ENCODE measurements around the gene PPP4R2. TPM values are rescaled to one million over a fixed set of nuclear protein-coding genes. Genes with fewer than 3 reads are reported as not detected.

PPP4R2 gene
- total and polyA plus RNA-seq, 2 of the 8 experiments (the other 6 are each of a cell fraction or from before 2014, with no cell fraction given), result 11.5 to 89.9 TPM

DNA sequence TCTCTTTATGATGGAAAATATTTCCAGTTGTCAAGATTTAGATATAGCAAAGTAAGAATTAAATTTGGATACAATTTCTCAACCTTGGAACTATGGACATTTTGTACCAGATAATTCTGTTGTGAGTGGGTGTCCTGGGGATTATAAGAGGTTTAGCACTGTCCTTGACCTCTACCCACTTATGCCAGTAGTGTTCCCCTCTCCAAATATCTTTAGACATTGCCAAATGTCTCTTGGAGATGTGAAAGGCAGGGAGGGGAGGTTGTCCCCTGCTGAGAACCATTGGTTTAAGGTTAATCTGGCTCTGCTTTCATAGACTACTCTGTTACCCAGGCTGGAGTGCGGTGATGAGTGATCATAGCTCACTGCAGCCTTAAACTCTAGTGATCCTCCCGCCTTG, 64.8 kb downstream of the PPP4R2 start, which contains the start of gene EBLN2:
EBLN2 (plus strand) TSS at position 244 of the 400 bp plus-strand sequence. CDS start 423 bp downstream, outside the sequence.
- peaks cover 0 to 2% of the 10 kb centered on the region in 2 experiments for H4K20me1 ChIP-seq (replicated peaks in 1 of 2; ENCODE audit: control insufficient read depth in 1 of 2, insufficient read depth in 2 of 2, low read length in 2 of 2)
- no peaks in the 10 kb centered on the region for H3K4me1 ChIP-seq (replicated peaks in 1 of 4; ENCODE audit: control insufficient read depth in 3 of 4, insufficient read depth in 4 of 4, low read length in 3 of 4)
- H3K4me2 ChIP-seq (ENCODE audit: insufficient read depth in 1 of 2, low read depth in 2 of 2, low read length in 2 of 2), result no peak within 1 kb of the TSS
- H4K91ac ChIP-seq (replicated peaks; ENCODE audit: insufficient read length, low read length), result no peak within 1 kb of the TSS
- no peak within 1 kb of the TSS for H2BK120ac ChIP-seq (replicated peaks; ENCODE audit: low read depth, low read length)
- DNase-seq (ENCODE audit: low read depth in 1 of 2, low spot score in 2 of 2), result no peak
- H3K9me3 ChIP-seq (ENCODE audit: insufficient read depth in 2 of 2, low read depth in 1 of 2, low read length in 1 of 2), result no peaks in the 10 kb centered on the region
- H2BK12ac ChIP-seq (ENCODE audit: low read depth, low read length), result no peak within 1 kb of the TSS
- H2BK5ac ChIP-seq (ENCODE audit: low read depth, low read length), result no peak within 1 kb of the TSS
- no peak within 1 kb of the TSS for H3K9ac ChIP-seq (replicated peaks in 1 of 4; ENCODE audit: extremely low read depth in 1 of 4, low read depth in 3 of 4, low read length in 3 of 4)
- no peak within 1 kb of the TSS for H3K14ac ChIP-seq (ENCODE audit: insufficient read length)
- no peak within 1 kb of the TSS for H4K8ac ChIP-seq (ENCODE audit: extremely low read depth, insufficient read depth, low read length)
- no peak within 1 kb of the TSS for H2AFZ ChIP-seq (ENCODE audit: low read length)
- no peak within 1 kb of the TSS for H4K5ac ChIP-seq (ENCODE audit: insufficient read length, low read depth, low read length)
- no peak within 1 kb of the TSS for H3K4me3 ChIP-seq (ENCODE audit: extremely low read depth in 1 of 4, insufficient read depth in 2 of 4, low read depth in 3 of 4, low read length in 4 of 4)
- ChIA-PET POLR2A (ENCODE audit: partially characterized antibody) (no interaction called here), CTCF (ENCODE audit: partially characterized antibody) (no interaction called here)
- H3K79me1 ChIP-seq (ENCODE audit: low read depth, low read length), result 0 out of 2 replicates have a peak, but pooled peaks cover 2% of the 10 kb centered on the region
- WGBS, 2 experiments (ENCODE audit: extremely low coverage in 1 of 2, insufficient coverage in 1 of 2, insufficient read length in 1 of 2, insufficient replicate concordance in 2 of 2, low coverage in 1 of 2, low lambda C conversion rate in 2 of 2, missing lambda C conversion rate in 1 of 2), result 98% methylated on average over 2 of the region's 2 CpGs; no CpG with 5 or more reads in 1 of the 2 experiments
- H3K4ac ChIP-seq (replicated peaks; ENCODE audit: insufficient read length, low read depth, low read length), result no peak within 1 kb of the TSS
- H3K23ac ChIP-seq (ENCODE audit: insufficient read length), result no peak within 1 kb of the TSS
- no peak within 1 kb of the TSS for H3K27ac ChIP-seq (ENCODE audit: low read depth, low read length)
- no peak within 1 kb of the TSS for H2AK5ac ChIP-seq (ENCODE audit: low read depth, low read length)
- H2BK20ac ChIP-seq (ENCODE audit: low read length), result no peak within 1 kb of the TSS
- peaks cover 16 to 48% (median 21%) of the 10 kb centered on the region in 4 experiments for H3K36me3 ChIP-seq (ENCODE audit: control insufficient read depth in 2 of 4, insufficient read depth in 4 of 4, low read length in 3 of 4)
- no peaks in the 10 kb centered on the region for H3K23me2 ChIP-seq (ENCODE audit: low read depth, low read length)
- no peak within 1 kb of the TSS for H2BK15ac ChIP-seq (ENCODE audit: low read length)
- H3K18ac ChIP-seq (ENCODE audit: extremely low read depth, low read length), result no peak within 1 kb of the TSS
- no peaks in the 10 kb centered on the region for H3K27me3 ChIP-seq (replicated peaks in 1 of 4; ENCODE audit: control insufficient read depth in 3 of 4, extremely low read depth in 1 of 4, insufficient read depth in 3 of 4, low read length in 3 of 4)
- peaks cover 0 to 14% of the 10 kb centered on the region in 2 experiments; a peak in 3 of 4 replicates for H3K79me2 ChIP-seq (ENCODE audit: control insufficient read depth in 1 of 2, insufficient read depth in 2 of 2, low read length in 2 of 2)
- no peak for FAIRE-seq
- H3K56ac ChIP-seq (replicated peaks; ENCODE audit: insufficient read length, low read depth, low read length), result no peak within 1 kb of the TSS
- TF ChIP-seq RAD21 (IDR thresholded peaks at IDR 0.05 in 1 of 2, conservative IDR thresholded peaks at IDR 0.05 in 1 of 2; ENCODE audit: low read depth in 2 of 2, low read length in 2 of 2) (no peak), SP4 (IDR thresholded peaks at IDR 0.05; ENCODE audit: low read length) (no peak), GABPA (IDR thresholded peaks at IDR 0.05; ENCODE audit: borderline replicate concordance, insufficient read depth, low read length) (no peak), HDAC6 (IDR thresholded peaks at IDR 0.05; ENCODE audit: low read depth, low read length) (no peak), SIRT6 (IDR thresholded peaks at IDR 0.05; ENCODE audit: low read length) (no peak), CBX5 (IDR thresholded peaks at IDR 0.05; ENCODE audit: low read depth, low read length) (no peak), RBBP5 (IDR thresholded peaks at IDR 0.05; ENCODE audit: borderline replicate concordance, low read depth, low read length) (no peak), ZNF274 (IDR thresholded peaks at IDR 0.05; ENCODE audit: borderline replicate concordance, extremely low read depth, low read length) (no peak), YY1 (IDR thresholded peaks at IDR 0.05; ENCODE audit: low read depth, low read length) (no peak), EZH2 (IDR thresholded peaks at IDR 0.05; ENCODE audit: low read depth, low read length, severe bottlenecking) (no peak), POLR2A (IDR thresholded peaks at IDR 0.05; ENCODE audit: control extremely low read depth in 1 of 2, low read depth in 2 of 2, low read length in 2 of 2) (no peak), BCL11A (IDR thresholded peaks at IDR 0.05; ENCODE audit: low read depth in 2 of 2, low read length in 2 of 2) (no peak), TAF1 (IDR thresholded peaks at IDR 0.05; ENCODE audit: low read depth, low read length) (no peak), CBX8 (IDR thresholded peaks at IDR 0.05; ENCODE audit: borderline replicate concordance, low read depth, low read length) (no peak), CHD2 (IDR thresholded peaks at IDR 0.05; ENCODE audit: low read length) (no peak), TBP (IDR thresholded peaks at IDR 0.05; ENCODE audit: low read depth, low read length) (no peak)

Measured in H1 (cell line).